HepG2 (cell line): Measurements from ENCODE around the gene FER1L5. TPM values are rescaled to one million over a fixed set of nuclear protein-coding genes. Genes with fewer than 3 reads are reported as not detected.

ENCODE experiments used
- CEBPB ChIP-seq: IDR thresholded peaks from 2 replicates; pipeline ENCODE4 v1.6.1; 2011; ENCODE audit warnings: low read depth, low read length, improper control_type of control experiment, borderline replicate concordance
- CREM ChIP-seq, 2 experiments: sonication (generic) in 1 of 2; formaldehyde crosslinking in 1 of 2; IDR thresholded peaks; 2 replicates each; pipeline versions ENCODE4 v1.4.0 to v1.6.1; 2016 to 2020; ENCODE audit warnings: antibody characterized with exemption in 1 of 2, mild to moderate bottlenecking in 1 of 2, missing genetic modification reagents in 1 of 2
- HNF4G ChIP-seq, 2 experiments: sonication (generic) in 1 of 2; formaldehyde crosslinking in 1 of 2; IDR thresholded peaks; 2 replicates each; pipeline versions ENCODE4 v1.4.0 to v1.6.1; 2011 to 2020; ENCODE audit warnings: borderline replicate concordance in 2 of 2, low read depth in 2 of 2, mild to moderate bottlenecking in 2 of 2, low read length in 1 of 2, missing genetic modification reagents in 1 of 2, moderate library complexity in 1 of 2
- KDM6A ChIP-seq: IDR thresholded peaks from 2 replicates; pipeline ENCODE4 v1.6.1; 2016; ENCODE audit warnings: low read depth
- KMT2A ChIP-seq: sonication (generic); formaldehyde crosslinking; IDR thresholded peaks from 2 replicates; pipeline ENCODE4 v1.4.0; 2020; ENCODE audit warnings: missing genetic modification reagents
- MLLT10 ChIP-seq: sonication (generic); formaldehyde crosslinking; IDR thresholded peaks from 2 replicates; pipeline ENCODE4 v1.4.0; 2020; ENCODE audit warnings: missing genetic modification reagents
- MTF2 ChIP-seq: sonication (generic); formaldehyde crosslinking; IDR thresholded peaks from 2 replicates; pipeline ENCODE4 v1.5.0; 2020; ENCODE audit warnings: missing genetic modification reagents, borderline replicate concordance
- NFE2L1 ChIP-seq: sonication (generic); formaldehyde crosslinking; IDR thresholded peaks from 2 replicates; pipeline ENCODE4 v1.4.0; 2020; ENCODE audit warnings: missing genetic modification reagents, mild to moderate bottlenecking, borderline replicate concordance
- SP140L ChIP-seq: sonication (generic); formaldehyde crosslinking; IDR thresholded peaks from 2 replicates; pipeline ENCODE4 v1.4.0; 2020; ENCODE audit warnings: missing genetic modification reagents, borderline replicate concordance
- SPEN ChIP-seq: sonication (generic); formaldehyde crosslinking; IDR thresholded peaks from 2 replicates; pipeline ENCODE4 v1.5.1; 2020; ENCODE audit warnings: low read depth, mild to moderate bottlenecking, missing genetic modification reagents
- TFDP1 ChIP-seq: IDR thresholded peaks from 2 replicates; pipeline ENCODE4 v1.6.1; 2016; ENCODE audit warnings: missing compliant biosample characterization, missing genetic modification reagents, borderline replicate concordance
- THYN1 ChIP-seq: sonication (generic); formaldehyde crosslinking; IDR thresholded peaks from 2 replicates; pipeline ENCODE4 v1.8.1; 2023; ENCODE audit warnings: low read depth, mild to moderate bottlenecking, moderate library complexity, missing genetic modification reagents, borderline replicate concordance
- YEATS2 ChIP-seq: sonication (generic); formaldehyde crosslinking; IDR thresholded peaks from 2 replicates; pipeline ENCODE4 v1.4.0; 2020; ENCODE audit warnings: missing genetic modification reagents, borderline replicate concordance
- ZC3H13 ChIP-seq: sonication (generic); formaldehyde crosslinking; IDR thresholded peaks from 2 replicates; pipeline ENCODE4 v1.8.1; 2023; ENCODE audit warnings: mild to moderate bottlenecking, missing genetic modification reagents, moderate library complexity
- ZNF234 ChIP-seq: sonication (generic); formaldehyde crosslinking; conservative IDR thresholded peaks from 2 replicates; pipeline ENCODE4 v1.5.1; 2020; ENCODE audit warnings: mild to moderate bottlenecking, missing genetic modification reagents
- ZNF33B ChIP-seq: sonication (generic); formaldehyde crosslinking; IDR thresholded peaks from 2 replicates; pipeline ENCODE4 v1.5.1; 2020; ENCODE audit warnings: mild to moderate bottlenecking, missing genetic modification reagents
- ZNF430 ChIP-seq: sonication (generic); formaldehyde crosslinking; IDR thresholded peaks from 2 replicates; pipeline ENCODE4 v1.9.0; 2021; ENCODE audit warnings: mild to moderate bottlenecking, missing genetic modification reagents
- ZNF496 ChIP-seq: sonication (generic); formaldehyde crosslinking; IDR thresholded peaks from 2 replicates; pipeline ENCODE4 v1.8.1; 2023; ENCODE audit warnings: mild to moderate bottlenecking, moderate library complexity, missing genetic modification reagents; ENCODE audit not compliant: insufficient replicate concordance
- ZNF503 ChIP-seq: sonication (generic); formaldehyde crosslinking; IDR thresholded peaks from 2 replicates; pipeline ENCODE4 v1.4.0; 2020; ENCODE audit warnings: missing genetic modification reagents
- ZNF558 ChIP-seq: sonication (generic); formaldehyde crosslinking; IDR thresholded peaks from 2 replicates; pipeline ENCODE4 v1.9.0; 2022; ENCODE audit warnings: mild to moderate bottlenecking, missing genetic modification reagents, borderline replicate concordance
- ZNF562 ChIP-seq: sonication (generic); formaldehyde crosslinking; IDR thresholded peaks from 2 replicates; pipeline ENCODE4 v1.8.0; 2022; ENCODE audit warnings: missing genetic modification reagents, borderline replicate concordance
- ZNF570 ChIP-seq: sonication (generic); formaldehyde crosslinking; IDR thresholded peaks from 2 replicates; pipeline ENCODE4 v1.4.0; 2020; ENCODE audit warnings: mild to moderate bottlenecking, missing genetic modification reagents, borderline replicate concordance
- ZNF670 ChIP-seq: sonication (generic); formaldehyde crosslinking; IDR thresholded peaks from 2 replicates; pipeline ENCODE4 v1.8.0; 2022; ENCODE audit warnings: mild to moderate bottlenecking, missing genetic modification reagents, borderline replicate concordance
- polyA plus RNA-seq, 8 experiments: library from polyadenylated mRNA; depleted of rRNA in 3 of 8; stranded (reverse) in 7 of 8; unstranded in 1 of 8; fragments of >200 nt; fragmentation: Illumina TruSeq in 4 of 8; extraction: Trizol in 4 of 8; gene quantifications; 2 replicates each; pipeline versions ENCODE4 v1.2.1 to v1.2.3, GENCODE V29; 2011 to 2016; ENCODE audit warnings: low read depth in 4 of 8, missing spikeins in 1 of 8, mixed read lengths in 1 of 8; ENCODE audit not compliant: insufficient read depth in 1 of 8
- total RNA-seq, 5 experiments: library from RNA; depleted of rRNA; stranded (reverse); fragments of >200 nt; fragmentation: Illumina TruSeq; extraction: Trizol; gene quantifications; 2 replicates each; pipeline ENCODE4 v1.2.3, GENCODE V29; 2016; ENCODE audit warnings: low read depth in 1 of 5

FER1L5 gene
- total and polyA plus RNA-seq, 2 of the 13 experiments (the other 11 are each of a cell fraction or from before 2014, with no cell fraction given), result 0.02 to 0.08 TPM

GRCh38 chr2:96601382-96602292 is 40.9 kb upstream of the FER1L5 start (continued):
- TF ChIP-seq YEATS2 (CRISPR knock-in tag) (peak; percentile 43; the same call in 1 of the 2 replicates), SPEN (CRISPR knock-in tag) (peak; percentile 87), NFE2L1 (CRISPR knock-in tag) (no peak), ZNF33B (CRISPR knock-in tag) (no peak), MTF2 (CRISPR knock-in tag) (no peak), ZNF496 (CRISPR knock-in tag) (no peak), MLLT10 (CRISPR knock-in tag) (no peak), CREM (IDR thresholded peaks at IDR 0.05) (peak; percentile 72), CREM (CRISPR knock-in tag; IDR thresholded peaks at IDR 0.05) (no peak), ZNF430 (CRISPR knock-in tag) (peak; percentile 86; the same call in 1 of the 2 replicates), TFDP1 (CRISPR knock-in tag) (no peak), ZNF558 (CRISPR knock-in tag) (no peak), THYN1 (no peak), HNF4G (IDR thresholded peaks at IDR 0.05; ENCODE audit: borderline replicate concordance, low read depth, low read length) (peak; percentile 99), HNF4G (CRISPR knock-in tag; IDR thresholded peaks at IDR 0.05; ENCODE audit: borderline replicate concordance, low read depth) (peak; percentile 97), CEBPB (peak; percentile 92), ZNF562 (CRISPR knock-in tag) (no peak), ZC3H13 (no peak; the same call in 1 of the 2 replicates), KMT2A (CRISPR knock-in tag) (no peak; the same call in 1 of the 2 replicates), SP140L (CRISPR knock-in tag) (no peak), ZNF670 (peak; percentile 85; the same call in 1 of the 2 replicates), KDM6A (peak; percentile 96), ZNF503 (peak; percentile 85), ZNF570 (CRISPR knock-in tag) (no peak), ZNF234 (no peak)
